ENCODE results near the gene LCOR. TPM values are rescaled to one million over a fixed set of nuclear protein-coding genes. Genes with fewer than 3 reads are reported as not detected.

LCOR gene
- total and polyA plus RNA-seq, 2 of the 13 experiments (the other 11 are each of a cell fraction or from before 2014, with no cell fraction given): 12.4 to 23.7 TPM

DNA sequence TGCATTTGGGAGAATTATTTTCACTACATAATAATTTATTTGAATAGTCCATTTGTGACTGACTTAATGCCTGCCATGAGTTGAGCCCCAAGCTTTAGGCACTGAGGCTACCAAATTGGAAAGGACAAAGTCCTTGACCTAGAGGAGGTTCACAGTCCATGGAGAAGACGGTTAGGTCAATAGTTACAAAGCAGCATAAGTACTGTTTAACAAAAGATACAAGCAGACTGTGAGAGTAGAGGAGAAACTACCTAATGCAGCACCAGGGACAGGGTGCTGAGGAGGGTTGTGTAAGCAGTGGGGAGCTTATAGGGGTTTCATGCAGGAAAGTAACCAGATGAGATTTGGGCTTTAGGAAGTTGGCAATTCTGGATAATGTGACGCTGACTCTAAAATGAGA is 139.2 kb downstream of the LCOR start (continued):
- TF ChIP-seq ATF7-NPFF (CRISPR knock-in tag; IDR thresholded peaks at IDR 0.05; ENCODE audit: low read depth): no peak
- TF ChIP-seq, protein P1, sequence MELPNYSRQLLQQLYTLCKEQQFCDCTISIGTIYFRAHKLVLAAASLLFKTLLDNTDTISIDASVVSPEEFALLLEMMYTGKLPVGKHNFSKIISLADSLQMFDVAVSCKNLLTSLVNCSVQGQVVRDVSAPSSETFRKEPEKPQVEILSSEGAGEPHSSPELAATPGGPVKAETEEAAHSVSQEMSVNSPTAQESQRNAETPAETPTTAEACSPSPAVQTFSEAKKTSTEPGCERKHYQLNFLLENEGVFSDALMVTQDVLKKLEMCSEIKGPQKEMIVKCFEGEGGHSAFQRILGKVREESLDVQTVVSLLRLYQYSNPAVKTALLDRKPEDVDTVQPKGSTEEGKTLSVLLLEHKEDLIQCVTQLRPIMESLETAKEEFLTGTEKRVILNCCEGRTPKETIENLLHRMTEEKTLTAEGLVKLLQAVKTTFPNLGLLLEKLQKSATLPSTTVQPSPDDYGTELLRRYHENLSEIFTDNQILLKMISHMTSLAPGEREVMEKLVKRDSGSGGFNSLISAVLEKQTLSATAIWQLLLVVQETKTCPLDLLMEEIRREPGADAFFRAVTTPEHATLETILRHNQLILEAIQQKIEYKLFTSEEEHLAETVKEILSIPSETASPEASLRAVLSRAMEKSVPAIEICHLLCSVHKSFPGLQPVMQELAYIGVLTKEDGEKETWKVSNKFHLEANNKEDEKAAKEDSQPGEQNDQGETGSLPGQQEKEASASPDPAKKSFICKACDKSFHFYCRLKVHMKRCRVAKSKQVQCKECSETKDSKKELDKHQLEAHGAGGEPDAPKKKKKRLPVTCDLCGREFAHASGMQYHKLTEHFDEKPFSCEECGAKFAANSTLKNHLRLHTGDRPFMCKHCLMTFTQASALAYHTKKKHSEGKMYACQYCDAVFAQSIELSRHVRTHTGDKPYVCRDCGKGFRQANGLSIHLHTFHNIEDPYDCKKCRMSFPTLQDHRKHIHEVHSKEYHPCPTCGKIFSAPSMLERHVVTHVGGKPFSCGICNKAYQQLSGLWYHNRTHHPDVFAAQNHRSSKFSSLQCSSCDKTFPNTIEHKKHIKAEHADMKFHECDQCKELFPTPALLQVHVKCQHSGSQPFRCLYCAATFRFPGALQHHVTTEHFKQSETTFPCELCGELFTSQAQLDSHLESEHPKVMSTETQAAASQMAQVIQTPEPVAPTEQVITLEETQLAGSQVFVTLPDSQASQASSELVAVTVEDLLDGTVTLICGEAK (IDR thresholded peaks at IDR 0.05): no peak
- TF ChIP-seq, protein P1 (CRISPR knock-in tag; IDR thresholded peaks at IDR 0.05): no peak
- 0 out of 2 replicates have a peak, but pooled peaks have one; percentile 15 for TF ChIP-seq ONECUT2 (CRISPR knock-in tag; IDR thresholded peaks at IDR 0.05)
- no peak for TF ChIP-seq LCORL (IDR thresholded peaks at IDR 0.05)
- peak; percentile 83 for TF ChIP-seq LCORL (CRISPR knock-in tag; IDR thresholded peaks at IDR 0.05)
- TF ChIP-seq BORCS8-MEF2B (CRISPR knock-in tag; IDR thresholded peaks at IDR 0.05): no peak
- TF ChIP-seq, protein P2, sequence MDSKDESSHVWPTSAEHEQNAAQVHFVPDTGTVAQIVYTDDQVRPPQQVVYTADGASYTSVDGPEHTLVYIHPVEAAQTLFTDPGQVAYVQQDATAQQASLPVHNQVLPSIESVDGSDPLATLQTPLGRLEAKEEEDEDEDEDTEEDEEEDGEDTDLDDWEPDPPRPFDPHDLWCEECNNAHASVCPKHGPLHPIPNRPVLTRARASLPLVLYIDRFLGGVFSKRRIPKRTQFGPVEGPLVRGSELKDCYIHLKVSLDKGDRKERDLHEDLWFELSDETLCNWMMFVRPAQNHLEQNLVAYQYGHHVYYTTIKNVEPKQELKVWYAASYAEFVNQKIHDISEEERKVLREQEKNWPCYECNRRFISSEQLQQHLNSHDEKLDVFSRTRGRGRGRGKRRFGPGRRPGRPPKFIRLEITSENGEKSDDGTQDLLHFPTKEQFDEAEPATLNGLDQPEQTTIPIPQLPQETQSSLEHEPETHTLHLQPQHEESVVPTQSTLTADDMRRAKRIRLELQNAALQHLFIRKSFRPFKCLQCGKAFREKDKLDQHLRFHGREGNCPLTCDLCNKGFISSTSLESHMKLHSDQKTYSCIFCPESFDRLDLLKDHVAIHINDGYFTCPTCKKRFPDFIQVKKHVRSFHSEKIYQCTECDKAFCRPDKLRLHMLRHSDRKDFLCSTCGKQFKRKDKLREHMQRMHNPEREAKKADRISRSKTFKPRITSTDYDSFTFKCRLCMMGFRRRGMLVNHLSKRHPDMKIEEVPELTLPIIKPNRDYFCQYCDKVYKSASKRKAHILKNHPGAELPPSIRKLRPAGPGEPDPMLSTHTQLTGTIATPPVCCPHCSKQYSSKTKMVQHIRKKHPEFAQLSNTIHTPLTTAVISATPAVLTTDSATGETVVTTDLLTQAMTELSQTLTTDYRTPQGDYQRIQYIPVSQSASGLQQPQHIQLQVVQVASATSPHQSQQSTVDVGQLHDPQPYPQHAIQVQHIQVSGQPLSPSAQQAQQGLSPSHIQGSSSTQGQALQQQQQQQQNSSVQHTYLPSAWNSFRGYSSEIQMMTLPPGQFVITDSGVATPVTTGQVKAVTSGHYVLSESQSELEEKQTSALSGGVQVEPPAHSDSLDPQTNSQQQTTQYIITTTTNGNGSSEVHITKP (CRISPR knock-in tag; IDR thresholded peaks at IDR 0.05; ENCODE audit: low read depth): no peak
- no peak for TF ChIP-seq ZFY (CRISPR knock-in tag; IDR thresholded peaks at IDR 0.05)
- peak; percentile 48; the same call in 1 of the 2 replicates for TF ChIP-seq TARDBP (CRISPR knock-in tag; IDR thresholded peaks at IDR 0.05)
- TF ChIP-seq NR2F2 (IDR thresholded peaks at IDR 0.05; ENCODE audit: borderline replicate concordance, low read depth): peak; percentile 55; the same call in 1 of the 2 replicates
- no peak for TF ChIP-seq ZNF17 (CRISPR knock-in tag; IDR thresholded peaks at IDR 0.05)
- TF ChIP-seq, protein P3, sequence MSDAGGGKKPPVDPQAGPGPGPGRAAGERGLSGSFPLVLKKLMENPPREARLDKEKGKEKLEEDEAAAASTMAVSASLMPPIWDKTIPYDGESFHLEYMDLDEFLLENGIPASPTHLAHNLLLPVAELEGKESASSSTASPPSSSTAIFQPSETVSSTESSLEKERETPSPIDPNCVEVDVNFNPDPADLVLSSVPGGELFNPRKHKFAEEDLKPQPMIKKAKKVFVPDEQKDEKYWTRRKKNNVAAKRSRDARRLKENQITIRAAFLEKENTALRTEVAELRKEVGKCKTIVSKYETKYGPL (CRISPR knock-in tag; IDR thresholded peaks at IDR 0.05): peak; percentile 64; the same call in 1 of the 2 replicates
- TF ChIP-seq POGZ (CRISPR knock-in tag; IDR thresholded peaks at IDR 0.05): peak; percentile 67; the same call in 1 of the 2 replicates
- no peak for TF ChIP-seq ZNF569 (CRISPR knock-in tag; IDR thresholded peaks at IDR 0.05; ENCODE audit: borderline replicate concordance)
- TF ChIP-seq BCL6 (CRISPR knock-in tag; IDR thresholded peaks at IDR 0.05): peak; percentile 46
- TF ChIP-seq, protein P4, sequence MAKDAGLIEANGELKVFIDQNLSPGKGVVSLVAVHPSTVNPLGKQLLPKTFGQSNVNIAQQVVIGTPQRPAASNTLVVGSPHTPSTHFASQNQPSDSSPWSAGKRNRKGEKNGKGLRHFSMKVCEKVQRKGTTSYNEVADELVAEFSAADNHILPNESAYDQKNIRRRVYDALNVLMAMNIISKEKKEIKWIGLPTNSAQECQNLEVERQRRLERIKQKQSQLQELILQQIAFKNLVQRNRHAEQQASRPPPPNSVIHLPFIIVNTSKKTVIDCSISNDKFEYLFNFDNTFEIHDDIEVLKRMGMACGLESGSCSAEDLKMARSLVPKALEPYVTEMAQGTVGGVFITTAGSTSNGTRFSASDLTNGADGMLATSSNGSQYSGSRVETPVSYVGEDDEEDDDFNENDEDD (CRISPR knock-in tag; IDR thresholded peaks at IDR 0.05; ENCODE audit: borderline replicate concordance): no peak
